GM19193 (cell line): ENCODE data around the gene TPCN2.
A peak's percentile ranks its signal among the peaks of the same experiment; 100 is the strongest.

Experiments
- POLR2A ChIP-seq: IDR thresholded peaks from 4 replicates; pipeline ENCODE4 v1.6.1; 2011; ENCODE audit not compliant: insufficient read depth, insufficient read length; ENCODE audit errors: extremely low read depth

Gene TPCN2

DNA sequence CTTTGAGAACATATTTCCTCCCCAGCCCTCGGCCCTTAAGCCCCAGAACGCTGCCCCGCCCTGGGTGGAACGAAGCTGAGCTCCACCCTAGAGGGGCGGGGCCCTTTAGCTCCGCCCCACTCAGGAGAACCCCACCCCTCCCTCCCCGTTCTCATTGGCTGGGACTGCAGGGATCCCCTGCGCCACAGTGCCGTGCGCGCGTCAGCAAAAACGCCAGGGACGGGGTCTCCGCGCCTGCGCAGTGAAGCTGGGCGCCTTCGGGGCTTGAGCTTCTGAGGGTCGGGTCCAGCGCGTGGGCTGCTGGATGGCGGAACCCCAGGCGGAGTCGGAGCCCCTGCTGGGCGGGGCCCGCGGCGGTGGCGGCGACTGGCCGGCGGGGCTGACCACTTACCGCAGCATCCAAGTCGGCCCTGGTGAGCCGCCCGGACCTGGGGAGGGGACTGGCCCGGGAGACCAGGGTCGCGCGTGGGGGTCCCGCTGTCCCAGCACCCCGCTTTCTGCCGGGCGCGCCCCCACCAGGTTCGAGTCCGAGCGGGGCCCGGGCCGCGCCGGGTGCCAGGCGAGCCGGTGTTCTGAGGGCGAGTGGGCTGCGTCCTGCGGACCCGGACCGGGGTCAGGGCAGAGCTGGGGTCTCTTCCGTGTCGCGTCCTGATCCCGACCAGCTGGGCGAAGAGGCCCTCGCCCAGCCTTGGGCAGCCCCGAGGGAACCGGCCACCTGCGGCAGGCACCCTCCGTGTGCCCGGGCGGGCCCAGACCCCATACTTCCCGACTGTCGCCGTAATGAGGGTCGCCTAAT, at the start of gene TPCN2:
TPCN2 (plus strand) TSS at position 239 of the 796 bp plus-strand sequence; CDS start at position 305, 66 bp downstream.
- peak; percentile 80 for TF ChIP-seq POLR2A

DNA sequence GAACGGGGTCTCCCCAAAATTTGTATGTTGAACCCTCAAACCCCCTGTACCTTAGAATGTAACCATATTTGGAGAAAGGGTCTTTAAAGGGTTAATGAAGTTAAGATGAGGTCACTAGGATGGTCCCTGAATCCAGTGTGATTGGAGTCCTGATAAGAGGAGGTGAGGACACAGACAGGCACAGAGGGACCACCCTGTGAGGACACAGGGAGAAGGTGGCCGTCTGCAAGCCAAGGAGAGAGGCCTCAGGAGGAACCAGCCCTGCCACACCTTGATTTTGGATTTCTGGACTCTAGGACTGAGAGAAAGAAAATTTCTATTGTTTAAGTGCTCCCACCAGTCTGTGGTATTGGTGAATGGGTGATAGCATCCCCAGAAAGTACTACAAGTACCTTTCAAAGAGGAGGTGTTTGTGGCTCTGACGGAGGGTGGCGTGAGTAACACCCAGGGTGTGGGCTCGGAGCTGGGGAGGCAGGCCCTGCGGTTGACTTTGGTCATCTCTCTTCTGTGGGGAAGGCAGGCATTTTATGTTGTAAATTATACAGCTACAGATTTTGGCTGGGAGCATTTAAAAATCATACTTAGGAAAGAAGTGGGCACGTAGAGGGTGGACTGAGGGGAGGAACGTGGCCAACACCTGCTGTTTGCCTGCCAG, 49.5 kb upstream of the TPCN2 start:
- TF ChIP-seq POLR2A: no peak

DNA sequence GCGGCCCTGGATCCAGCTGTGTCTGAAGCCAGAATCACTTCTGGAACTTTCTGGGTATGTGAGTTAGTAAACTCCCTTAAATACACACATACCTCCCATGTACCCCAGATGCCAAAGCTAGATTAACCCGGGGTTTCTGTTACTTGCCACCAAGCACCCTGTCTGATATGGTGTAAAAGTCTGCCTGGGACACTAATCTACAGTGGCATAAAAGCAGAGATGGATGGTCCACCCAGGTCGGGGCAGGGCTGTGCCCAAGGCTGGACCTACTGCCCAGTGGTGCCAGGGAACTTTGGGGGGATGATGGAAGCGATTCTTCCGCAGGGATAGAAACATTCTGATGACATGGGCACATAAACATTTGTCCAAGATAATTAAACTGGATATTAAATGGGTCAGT, 48.3 kb upstream of the TPCN2 start:
- no peak for TF ChIP-seq POLR2A

DNA sequence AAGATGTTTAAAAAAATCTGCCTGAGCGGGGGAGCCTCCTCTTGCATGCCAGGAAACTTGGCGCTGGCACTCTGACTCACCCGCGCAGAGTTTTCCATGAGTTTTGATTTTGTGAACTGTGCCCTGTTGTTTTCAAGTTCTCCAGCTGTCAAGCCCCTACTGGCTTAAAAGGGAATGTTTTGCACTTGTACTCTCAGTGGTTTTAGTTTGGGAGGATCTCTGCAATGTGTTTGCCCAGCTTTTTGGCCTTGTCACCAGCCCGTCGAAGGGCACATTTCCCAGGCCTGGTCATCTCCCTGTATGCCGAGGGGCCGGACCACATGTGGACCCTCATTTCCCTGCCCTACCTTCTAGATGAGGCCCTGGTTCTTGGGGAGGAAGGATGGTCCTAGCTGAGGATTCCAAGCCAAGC, 47.9 kb upstream of the TPCN2 start:
- no peak for TF ChIP-seq POLR2A

DNA sequence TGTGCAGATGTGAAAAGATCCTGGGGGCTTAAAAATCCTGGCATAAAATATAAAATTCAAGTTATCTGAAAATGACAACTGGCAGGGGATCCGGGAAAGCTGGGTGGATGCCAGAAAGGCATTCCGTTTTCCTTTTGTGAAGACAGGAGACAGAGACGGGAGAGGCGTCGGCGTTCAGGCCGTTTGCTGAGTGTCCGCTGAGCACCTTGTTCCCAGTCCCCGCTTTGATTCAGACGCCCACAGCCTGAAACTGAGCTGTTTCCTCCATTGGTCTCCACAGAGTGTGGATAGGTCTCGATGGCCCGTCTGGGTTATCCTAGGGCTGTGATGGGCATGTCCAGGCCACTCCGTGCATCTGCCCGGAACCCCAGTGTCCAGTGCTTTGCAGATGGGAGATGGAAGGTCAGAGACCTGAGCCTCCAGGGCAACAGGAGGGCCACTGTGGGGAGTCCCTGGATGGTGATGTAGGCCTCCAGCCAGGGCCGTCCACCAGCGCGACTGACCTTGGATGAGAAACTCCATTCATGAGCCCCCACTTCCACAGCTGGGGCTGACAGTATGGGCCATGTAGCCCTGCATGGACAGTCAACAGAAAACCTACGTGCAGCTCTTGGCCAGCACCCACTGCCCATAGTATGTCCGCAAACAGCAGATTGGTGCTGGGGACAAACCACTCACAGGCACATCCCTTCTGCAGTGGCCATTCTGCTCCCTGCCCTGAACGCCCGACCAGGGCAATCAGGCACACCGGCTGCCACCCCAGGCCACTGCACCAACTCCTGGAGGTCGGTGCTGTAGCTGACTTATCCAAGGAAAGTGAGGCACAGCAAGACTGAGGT, 47.3 kb upstream of the TPCN2 start:
- TF ChIP-seq POLR2A: no peak

DNA sequence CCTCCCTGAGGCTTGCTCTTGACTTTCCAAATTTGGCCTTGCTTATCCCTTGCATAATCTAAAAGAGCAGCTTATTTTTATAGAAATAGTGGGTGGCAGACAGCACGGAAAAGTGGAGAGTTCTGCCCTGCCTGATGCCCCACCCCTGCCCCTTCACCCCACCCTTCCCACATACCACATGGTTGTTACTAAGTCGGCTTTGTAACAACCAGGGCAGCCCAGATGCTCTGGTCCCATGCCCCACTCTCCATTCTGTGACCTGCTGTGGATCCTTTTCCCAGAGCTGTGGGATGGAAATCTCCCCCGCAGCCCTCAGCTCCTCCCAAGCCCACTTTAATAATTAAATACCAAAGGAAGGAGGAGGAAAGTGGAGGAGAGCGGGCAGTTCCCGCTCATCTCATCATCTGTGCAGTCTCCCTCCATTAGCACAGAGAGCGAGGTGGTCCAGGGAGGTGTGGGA, 46.6 kb upstream of the TPCN2 start:
- TF ChIP-seq POLR2A: no peak

DNA sequence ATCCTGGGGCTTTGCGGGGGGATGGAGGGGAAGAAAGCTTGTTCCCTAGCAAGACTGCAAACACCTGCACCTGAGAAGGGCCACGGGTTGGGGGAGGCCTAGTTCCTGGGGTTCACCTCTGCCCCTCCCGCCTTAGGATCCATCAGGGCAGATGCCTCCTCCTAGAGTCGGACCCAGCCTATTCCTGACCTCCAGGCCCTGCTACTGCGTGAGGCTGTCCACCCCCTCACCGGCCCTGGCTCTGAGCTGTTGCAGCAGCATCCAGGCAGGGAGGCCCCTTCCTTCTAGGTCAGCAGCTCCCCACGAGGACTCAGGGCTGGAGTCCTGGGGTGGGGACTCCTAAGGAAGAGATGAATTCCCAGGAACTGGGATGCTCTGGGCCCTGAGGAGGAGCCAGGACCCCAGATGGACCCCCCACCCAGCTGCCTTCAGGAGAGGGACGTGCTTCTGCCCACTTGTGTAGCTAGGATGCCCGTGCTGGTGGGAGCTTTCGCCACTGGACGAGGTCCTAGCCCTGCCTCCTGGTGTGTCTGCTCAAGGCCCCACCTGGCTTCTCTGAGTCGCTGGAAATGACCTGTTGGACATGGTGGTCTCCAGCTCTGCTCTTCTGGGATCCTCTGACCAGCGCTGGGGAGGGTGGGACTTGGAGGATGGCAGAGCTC, 46.0 kb upstream of the TPCN2 start:
- TF ChIP-seq POLR2A: no peak

DNA sequence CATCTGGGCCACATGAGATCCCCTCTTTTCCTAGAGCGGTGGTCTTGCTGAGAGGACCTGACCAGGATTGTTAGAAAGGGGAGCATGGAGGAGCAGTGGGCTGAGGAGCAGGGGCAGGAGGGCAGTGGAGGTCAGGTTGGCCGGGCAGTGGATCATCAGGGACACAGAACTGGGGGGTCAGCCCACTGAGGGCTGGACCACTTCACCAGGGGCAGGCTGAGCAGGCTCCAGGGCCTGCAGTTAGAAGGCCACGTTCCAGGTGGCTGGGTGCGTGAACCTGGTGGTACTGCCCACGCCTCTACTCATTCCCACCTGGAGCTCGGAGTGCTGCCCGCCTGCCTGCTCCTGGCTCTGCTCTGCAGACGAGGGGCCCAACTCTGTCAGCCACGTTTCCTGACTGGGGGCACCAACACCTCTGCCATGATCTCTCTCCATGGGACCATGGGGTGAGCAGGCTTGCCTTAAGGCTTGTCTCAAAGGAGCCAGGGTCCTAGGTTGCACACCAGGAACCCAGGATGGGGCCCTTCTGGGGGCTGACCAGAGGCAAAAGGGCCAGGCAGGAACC, 45.3 kb upstream of the TPCN2 start:
- TF ChIP-seq POLR2A: no peak

DNA sequence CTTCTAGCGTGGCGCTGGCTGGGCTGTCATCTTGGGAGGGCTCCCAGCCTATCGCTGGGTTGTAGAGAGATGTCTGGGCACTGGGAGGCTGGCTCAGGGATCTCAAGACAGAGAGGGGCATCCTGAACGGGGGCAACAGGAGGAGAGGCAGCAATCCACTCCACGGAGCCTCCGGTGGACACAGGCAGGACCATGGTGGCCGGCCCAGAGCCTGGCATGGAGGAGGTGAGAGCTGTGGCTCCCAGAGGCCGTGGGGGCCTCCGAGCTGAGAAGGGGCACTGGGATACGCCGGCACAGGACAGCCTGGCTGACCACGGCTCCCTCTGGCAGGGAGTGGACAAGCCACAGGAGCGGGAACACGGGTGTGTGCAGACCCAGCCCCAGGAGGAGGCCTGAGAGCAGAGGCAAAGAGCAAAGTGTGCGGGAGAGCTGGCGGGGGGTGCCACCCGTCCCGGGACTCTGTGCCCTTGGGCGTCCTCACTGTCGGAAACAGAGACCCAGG, 44.8 kb upstream of the TPCN2 start:
- no peak for TF ChIP-seq POLR2A

DNA sequence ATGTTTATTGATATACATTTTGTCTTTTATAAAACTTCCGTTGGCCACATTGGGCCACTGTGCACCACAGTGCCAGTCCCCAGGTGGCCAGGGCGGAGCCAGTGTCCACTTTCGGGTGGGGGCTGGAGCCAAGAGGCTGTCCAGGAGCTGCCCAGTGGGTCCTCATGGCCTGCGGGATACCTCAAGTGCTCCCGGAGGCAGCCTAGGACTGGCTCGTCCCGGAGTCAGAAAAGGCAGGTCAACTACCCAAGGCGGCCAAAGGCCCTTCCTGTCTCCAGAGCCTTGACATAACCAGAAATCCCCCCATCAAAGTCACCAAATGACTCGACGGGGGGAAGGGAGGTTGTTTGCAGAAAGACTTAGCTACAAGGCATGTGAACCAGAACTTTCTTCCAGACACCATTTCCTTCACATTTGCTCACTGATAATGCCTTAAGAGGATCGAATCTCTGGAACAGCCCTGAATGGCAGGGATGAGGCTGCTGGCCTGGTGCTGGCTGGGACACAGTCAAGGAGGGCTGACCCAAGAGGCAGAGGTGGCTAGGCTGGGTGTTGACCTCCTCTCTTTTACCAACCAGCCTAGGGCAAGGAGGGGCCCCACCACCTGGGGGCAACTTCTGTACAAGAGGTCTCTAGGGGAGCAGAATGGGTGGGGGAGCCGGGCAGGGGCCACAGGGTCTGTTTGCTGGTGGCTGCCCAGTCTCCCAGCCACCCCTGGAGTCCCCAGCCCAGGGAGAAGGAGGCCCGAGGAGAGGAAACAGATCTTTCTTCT, 44.1 kb upstream of the TPCN2 start:
- no peak for TF ChIP-seq POLR2A

DNA sequence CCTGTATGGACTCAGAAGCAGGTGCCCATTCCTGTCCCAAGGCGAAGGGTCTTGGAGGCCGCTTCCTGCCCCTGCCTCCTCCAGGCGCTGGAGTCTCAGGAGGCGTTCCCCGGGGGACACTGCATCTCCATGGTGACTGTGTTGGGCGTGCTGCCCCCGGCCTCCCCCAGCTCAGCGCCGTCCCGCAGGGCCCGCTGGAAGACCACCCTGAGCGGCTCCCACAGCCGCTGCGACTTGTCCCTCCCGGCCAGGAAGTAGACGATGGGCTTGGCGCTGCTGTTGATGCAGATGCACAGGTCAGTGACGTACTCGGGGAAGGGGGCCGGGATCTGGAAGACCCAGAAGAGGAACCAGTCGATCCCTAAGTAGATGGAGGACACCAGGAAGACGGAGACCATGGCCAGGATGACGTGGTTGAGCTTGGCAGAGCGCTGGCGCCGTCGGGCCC, 43.5 kb upstream of the TPCN2 start:
- no peak for TF ChIP-seq POLR2A

DNA sequence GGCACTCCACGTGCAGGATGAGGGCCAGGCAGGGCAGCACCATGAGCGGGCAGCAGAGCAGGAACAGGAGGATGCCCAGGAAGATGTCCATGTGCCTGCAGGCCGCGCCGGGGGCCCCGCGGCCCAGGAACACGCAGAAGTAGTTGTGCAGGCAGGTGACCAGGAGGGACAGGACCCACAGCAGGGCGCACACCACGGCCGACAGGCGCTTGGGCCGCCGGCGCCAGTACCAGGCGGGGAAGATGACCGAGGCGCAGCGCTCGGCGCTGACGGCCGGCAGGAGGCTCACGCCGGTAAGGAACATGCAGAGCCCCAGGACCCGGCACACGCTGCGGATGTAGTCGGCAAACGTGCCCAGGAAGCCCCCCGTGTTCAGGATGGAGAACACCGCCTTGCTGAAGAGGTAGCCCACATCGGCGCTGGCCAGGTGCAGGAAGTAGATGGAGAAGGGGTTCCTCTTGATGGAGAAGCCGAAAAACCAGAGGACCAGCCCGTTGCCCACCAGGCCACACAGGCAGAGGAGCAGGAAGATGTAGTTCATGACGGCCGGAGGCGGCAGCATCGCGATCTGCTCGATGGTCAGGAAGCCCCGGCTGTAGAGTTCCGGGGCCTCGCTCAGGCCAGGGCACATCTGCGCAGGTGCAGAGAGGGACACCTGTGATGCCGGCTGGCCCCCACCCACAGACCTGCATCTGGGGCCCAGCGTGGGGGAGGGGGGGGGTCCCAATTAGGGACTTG, 42.9 kb upstream of the TPCN2 start:
- TF ChIP-seq POLR2A: no peak

DNA sequence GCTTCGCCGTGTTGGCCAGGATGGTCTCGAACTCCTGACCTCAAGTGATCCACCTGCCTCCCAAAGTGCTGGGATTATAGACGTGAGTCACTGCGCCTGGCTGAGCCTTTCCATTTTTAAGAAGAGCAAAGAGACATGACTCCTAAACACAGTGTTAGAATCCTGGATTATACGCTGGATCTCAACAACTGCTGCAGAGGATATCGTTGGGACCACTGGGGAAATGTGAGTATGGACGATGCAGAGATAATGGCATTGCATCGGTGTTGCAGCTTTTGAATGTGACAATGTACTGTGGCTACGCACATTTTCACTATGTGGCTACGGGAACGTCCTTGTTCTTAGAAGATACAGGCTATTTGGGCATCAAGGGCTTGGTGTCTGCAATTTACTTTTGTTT, 41.9 kb upstream of the TPCN2 start:
- no peak for TF ChIP-seq POLR2A

DNA sequence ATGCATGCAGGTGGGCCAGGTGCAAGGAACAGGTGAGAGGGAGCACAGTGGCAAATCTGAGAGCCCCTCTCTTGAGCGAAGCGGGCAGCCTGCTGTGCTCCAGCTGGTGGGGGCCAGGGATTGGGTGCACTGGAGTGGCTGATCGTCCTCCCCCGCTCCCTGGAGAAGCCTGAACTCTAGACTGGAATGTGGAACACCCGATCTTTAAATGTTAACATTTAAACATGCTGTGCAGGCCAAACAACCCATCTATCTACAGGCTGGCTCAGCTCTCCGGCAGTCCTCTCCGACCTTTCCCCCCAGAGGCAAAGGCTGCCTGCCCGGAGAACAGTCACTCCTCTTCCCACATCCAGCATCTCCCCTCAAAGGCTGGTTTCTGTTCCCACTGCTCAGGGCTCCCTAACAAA, 40.8 kb upstream of the TPCN2 start:
- no peak for TF ChIP-seq POLR2A
